GM18499 (cell line): Measurements from ENCODE around the gene ERP27.

Experiments used
- ATAC-seq: cut with Tn5 transposase; IDR thresholded peaks from one replicate; pipeline ENCODE4 v1.9.1; 2021; ENCODE audit warnings: moderate number of reproducible peaks; ENCODE audit not compliant: insufficient read depth, unreplicated experiment

Gene ERP27

DNA sequence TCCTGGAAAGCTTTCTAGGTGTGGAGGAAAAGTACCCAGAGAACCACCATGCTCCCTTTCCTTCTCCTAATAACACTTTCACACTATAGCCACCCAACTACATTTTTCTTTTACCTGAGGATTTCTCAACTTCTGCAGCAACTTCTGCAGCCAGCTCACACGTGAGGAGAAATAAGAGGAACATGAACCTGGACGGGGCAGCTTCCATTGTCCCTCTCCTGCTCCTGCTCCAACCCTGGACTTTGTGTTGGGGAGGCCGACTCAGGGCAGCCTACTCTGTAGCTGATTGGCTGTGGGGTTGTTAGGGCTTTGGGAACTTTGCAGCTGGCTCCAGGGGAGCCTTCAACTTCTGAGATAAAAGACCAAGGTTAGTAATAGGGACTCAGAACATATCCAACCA lies at the start of gene ERP27:
Gene ERP27 (minus strand): TSS at position 237 of the 400 bp plus-strand sequence. CDS start 29 bp downstream, at position 208.
- no peak for ATAC-seq

DNA sequence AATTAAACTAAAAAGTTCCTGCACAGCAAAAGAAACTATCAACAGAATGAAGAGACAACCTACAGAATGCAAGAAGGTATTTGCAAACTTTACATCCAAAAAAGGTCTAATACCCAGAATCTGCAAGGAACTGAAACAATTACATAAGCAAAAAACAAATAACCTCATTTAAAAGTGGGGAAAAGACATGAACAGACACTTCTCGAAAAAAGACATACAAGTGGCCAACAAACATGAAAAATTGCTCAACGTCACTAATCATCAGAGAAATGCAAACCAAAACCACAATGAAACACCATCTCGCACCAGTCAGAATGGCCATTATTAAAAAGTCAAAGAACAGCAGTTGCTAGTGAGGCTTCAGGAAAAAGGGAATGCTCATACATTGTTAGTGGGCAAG lies 49.7 kb upstream of the ERP27 start:
- ATAC-seq, result no peak

DNA sequence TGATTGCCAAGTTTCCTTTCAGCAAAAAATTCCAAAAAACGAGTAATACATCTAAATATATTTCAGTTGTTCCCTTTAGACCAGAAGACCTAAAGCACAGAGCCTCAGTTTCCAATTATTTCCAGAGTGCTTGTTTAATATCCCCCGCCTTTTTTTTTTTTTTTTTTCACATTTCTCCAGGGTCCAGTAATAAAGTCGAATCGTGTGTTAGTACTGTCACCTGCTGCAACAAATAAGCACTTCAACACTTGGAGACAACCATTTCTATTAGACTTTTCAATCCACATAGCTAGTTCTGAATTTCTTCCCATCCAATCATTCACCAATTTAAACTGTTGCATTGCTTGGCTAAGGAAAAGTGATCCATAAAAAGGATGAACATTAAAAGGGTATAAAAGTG lies 48.1 kb upstream of the ERP27 start:
- ATAC-seq, result no peak

DNA sequence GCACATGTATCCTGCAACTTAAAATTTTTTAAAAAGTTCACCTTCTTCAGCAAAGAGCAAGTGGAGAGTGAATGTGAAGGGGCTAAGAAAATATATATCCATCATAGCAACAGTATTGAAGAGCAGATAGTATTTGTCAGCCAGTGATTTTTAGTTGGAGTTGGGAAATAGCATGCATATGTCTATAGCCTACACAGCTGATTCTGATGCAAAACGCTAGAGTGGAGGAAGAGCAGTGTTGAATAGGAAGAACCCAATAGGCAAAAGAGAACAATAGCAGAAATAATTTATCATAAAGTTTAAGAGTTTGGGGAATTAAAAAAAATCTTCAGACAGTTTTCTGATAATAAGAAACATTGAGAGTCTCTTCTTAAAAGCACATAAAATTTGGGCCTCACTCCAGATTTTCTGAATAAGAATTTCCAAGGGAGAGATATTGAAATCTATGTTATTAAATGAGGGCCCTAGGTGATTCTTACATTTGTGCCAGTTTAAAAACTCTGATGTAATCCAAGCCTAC lies 46.5 kb upstream of the ERP27 start:
- ATAC-seq, result no peak

DNA sequence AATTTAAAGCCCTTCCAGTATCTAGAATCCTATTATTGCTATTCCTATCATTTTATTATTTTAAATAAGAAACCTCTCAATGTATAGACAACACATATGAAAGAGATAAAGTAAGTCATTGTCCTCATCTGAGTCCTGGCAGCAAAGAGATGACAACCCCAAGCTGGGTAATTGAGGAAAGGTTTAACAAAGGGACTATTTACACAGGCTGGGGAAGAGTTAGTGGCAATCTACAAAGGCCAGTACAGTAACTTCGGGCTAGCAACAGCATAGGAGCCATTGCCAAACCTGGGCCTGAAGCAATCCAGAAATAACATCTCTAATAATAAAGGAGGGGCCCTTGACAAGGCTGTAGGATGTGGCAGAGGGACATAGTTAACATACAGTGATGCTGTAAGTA lies 45.7 kb upstream of the ERP27 start:
- no peak for ATAC-seq

DNA sequence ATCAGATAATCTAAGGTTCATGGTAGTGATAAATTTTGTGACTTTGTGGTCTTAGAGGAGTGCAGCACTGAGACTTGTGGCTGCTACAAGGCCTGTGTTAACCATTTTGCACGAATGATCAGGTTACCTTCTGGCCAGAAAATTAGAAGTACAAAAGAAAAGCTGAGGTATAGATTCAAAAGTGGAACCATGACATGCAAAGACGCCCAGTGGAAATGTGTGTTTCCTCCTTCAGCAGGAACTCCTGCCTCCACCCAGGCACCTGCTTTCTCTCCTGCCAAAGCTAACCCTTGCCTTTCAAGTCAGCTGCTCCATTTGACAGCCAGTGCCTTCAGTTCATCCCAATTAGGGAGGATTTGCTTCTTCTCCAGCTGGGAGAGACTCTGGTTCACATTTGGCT lies 44.7 kb upstream of the ERP27 start:
- no peak for ATAC-seq

DNA sequence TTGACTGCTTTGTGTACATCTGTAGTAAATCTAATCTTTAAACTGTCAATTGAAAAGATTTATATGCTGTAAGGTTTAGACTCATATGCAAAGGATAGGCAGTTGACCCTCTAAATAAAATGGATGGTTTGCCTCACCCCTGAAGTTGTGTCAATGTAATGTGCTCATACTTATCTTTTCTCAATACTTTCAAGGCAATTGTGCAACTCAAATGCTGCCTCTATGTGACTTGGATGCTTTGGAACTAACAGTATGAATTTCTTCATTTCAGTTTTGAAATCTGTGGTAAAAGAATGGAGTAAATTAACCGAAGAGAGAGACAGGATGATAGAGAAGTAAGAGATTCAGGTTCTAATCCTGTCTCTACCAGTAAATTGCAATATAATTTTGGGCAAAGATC lies 44.2 kb upstream of the ERP27 start:
- no peak for ATAC-seq

DNA sequence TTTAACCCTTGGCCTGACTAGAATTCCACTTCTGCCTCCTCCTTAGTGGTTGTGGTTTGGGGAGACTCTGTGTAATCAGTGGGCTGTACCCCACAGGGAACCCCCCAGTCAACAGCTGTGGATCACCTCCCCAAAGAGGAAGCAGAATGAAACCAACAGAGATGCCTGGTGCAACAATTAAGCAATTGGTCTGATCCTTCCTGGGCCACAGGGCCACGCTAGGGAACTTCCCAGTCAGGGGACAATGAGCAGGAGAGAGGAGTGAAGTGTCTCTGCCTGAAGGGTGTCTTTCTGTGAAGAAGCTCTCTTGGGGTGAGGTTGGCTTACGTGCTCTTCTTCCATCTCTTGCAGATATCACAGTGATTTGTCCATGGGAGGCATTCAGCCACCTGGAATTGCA lies 42.7 kb upstream of the ERP27 start:
- ATAC-seq, result no peak

DNA sequence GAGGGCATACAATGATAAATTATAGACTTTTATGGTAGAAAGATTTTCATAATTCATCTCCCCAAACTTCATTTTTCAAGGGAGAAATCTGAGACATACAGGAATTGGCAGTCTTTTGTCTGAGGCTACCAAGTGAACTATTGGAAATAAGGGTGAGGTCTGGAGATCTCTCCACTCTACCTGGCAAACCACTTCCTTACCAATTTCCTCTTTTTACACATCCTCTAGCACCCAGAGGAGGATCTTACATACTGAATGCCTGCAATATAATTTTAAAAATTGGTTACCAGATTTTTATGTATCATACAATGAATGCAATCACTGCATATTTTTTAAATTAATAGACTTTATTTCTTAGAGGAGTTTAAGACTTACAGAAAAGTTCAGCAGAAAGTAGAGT lies 41.1 kb upstream of the ERP27 start:
- ATAC-seq, result no peak

DNA sequence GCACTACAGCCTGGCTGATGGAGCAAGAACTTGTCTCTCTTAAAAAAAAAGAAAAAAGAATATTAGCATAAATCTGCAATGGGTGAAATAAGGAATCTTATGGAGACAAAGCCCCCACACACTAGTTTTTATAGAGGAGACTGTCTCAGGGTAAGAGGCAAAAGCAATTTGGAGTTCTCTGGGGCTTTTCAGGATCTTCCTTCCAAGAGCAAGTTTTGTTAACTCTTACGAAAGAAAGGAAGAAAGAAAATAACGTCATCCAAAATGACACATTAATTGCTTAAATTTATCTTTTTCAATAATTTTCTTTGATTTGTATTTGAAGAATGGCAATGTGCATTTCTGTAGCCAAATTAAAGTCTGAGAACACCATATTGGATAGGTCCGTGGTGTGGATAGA lies 38.3 kb upstream of the ERP27 start:
- no peak for ATAC-seq

DNA sequence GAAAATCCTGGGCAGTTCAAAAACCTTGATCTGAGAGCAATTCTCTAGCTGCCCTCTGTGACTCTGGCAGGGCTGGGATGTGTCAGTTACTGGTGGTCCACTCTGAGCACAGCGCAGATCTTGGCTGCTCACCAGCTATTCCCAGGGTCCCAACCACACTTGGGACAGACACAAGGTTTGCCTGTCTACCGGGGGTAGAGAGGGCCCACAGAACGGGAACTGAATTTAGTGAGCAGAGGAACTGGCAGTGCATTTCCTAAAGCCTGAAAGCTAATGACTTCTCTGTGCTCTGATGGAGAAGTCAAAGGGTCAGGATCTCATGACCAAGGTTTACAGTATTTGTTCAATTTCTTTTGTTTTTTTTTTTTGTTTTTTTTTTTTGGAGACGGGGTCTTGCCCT lies 37.1 kb upstream of the ERP27 start:
- ATAC-seq, result no peak

DNA sequence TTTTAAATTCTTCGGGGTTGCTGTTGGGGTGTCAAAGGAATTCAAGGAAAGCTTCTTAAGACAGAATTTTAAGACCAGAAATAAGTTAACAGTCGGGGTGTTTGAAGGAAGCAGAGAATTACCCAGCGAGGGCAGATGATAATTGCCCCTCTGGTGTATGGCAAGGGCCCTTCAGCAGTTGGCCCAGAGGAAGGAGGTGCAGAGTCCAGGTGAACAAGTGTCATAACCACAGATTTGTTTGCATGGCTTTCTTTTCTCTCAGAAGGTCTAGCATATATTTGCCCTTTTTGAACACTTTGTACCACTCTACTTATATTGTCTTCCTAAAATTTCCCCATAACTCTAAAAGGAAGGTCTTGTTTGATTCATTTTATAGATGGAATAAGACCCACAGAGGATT lies 36.3 kb upstream of the ERP27 start:
- ATAC-seq, result no peak

DNA sequence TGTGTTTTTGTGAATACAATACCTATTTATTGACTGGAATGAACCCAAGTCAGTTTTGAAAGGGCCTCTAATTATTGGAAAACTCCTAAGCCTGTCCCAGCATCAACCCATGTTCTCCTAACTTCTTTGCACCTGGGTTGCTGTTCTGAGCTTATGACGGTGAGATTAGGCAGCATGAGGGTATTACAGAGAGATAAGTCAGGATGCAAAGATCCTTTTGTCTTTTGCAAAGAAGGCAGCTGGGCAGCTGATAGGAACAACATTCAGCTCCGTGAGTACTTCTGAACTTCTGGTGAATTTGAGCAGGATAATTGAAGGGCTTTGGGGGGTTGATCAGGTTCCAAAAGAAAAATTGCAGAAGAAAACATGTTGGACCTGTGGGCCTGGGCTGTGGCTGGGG lies 34.5 kb upstream of the ERP27 start, which contains the start of gene PDE6H:
Gene PDE6H (plus strand): TSS at position 227 of the 400 bp plus-strand sequence. CDS start 4,971 bp downstream, outside the sequence.
- no peak for ATAC-seq

DNA sequence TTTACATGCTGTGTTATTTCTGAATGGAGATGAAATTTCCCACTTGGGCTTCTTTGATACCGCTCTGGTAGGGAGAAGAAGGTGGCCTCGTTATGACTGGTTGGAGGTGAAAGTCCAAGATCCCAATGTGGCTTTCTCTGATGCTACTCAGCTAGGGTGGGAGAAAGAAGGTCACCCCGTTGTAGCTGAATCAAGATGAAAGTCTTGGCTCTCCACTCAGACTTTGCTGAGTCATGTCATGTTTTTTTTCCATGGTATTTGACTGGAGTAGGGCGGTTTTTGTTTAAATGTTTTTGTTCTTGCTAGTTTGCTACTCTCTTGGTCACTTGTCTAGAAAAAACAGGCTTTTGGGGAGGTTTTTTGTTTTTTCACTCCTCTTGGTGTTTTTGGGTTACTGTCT lies 32.1 kb upstream of the ERP27 start:
- no peak for ATAC-seq

DNA sequence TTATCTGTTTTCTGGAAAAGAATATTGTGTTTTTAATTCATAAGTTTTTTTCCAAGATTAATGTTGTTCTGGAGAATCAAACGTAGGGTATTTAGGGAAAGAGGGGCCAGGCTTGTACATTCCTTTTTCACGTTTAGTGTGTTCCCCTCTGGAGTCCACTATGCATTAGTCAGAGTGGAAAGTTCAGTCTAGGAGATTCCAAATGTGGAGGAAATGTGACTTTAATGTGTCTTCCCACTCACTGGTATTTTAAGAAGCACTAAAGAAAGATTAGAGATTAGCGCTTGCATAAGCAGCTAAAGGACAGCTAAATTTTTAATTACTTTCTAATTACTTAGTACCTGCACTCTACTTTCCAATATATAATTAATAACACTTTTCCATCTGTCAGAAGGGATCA lies 30.1 kb upstream of the ERP27 start:
- ATAC-seq, result no peak

DNA sequence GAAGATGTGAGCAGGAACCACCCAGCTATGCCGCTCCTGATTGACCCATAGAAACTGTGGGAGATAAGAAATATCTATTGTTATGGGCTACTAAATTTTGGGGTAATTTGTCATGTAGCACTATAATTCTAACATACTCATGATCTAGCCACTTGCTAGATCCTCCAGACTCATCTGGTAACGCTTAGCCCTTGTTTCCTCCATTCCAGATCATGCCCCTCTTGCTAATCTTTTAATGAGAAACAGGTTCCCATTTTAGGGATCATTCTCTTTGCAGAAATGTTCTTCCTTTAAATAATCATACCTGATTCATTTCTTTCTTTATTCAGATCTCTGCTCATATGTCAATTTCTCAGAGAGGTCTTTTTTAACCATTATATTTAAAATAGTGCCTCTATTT lies 26.9 kb upstream of the ERP27 start:
- no peak for ATAC-seq

DNA sequence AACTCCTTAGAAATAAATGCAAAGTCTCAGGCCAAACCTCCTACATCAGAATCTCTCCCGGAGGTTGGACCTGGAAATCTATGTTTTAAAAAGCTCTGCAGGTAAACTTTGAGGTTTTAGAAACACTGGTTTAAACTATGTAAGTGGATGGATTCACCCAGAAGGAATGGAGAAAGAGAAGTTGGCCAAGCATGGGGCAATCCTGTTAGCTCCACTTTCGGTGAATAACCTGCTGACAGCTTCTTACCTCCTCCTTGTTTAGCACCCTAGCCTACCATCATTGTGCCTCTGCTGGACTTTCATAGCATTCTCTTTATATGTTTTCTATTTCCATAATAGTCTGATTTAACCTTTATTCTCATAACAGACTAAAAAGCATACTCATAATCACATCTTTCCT lies 26.1 kb upstream of the ERP27 start:
- ATAC-seq, result no peak

DNA sequence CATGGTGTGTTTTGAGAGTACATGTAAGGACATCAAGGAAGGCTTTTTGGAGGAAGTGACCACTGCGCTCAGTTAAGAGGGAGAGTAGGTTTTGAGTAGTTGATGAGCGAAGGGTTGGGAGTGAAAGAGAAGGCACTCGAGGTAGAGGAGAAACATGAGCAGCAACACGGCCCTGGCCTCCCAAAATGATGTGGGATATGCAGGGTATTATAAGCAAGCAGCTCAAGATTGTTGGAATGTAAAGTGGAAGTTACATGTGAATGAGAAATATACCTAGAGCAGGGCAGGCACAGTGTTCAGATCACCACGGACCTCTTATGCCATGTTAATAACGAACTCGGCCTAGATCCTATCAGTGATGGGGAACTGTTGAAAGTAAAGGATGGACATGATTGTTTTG lies 25.2 kb upstream of the ERP27 start:
- ATAC-seq, result no peak

DNA sequence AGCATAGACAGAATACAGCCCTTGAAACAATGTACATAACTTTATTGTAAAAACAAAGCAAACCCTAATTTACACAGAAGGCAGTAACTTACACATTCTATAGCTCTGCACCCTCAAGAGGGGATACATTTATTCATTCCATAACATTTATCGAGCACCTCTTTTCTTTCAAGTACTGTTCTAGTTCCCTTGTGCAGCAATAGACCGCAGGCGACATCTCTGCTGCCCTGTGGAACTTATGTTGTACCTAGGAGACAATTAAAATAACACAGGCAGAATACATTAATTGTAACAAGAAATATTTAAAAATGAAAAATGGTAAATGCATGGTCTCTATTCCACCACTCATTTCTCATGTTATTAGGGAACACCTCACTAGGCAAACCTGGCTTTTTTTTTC lies 24.5 kb upstream of the ERP27 start:
- ATAC-seq, result no peak

DNA sequence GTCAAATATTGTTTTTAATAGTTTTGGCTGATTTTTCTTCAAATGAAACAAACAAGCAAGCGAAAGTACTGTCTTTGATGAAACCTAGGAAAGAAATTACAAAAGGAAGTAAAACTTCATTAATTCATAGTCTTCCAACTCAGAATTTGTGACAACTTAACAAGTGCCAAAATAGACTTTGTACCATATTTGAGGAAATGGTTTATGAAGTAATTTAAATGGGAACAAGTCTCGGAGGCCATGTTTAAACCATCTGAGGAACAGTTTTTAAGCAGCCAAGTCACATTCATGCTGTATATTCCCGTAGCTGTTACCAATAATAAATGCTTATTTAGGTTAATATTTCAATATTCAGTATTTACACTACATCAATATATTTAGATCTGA lies 23.8 kb upstream of the ERP27 start:
- no peak for ATAC-seq

DNA sequence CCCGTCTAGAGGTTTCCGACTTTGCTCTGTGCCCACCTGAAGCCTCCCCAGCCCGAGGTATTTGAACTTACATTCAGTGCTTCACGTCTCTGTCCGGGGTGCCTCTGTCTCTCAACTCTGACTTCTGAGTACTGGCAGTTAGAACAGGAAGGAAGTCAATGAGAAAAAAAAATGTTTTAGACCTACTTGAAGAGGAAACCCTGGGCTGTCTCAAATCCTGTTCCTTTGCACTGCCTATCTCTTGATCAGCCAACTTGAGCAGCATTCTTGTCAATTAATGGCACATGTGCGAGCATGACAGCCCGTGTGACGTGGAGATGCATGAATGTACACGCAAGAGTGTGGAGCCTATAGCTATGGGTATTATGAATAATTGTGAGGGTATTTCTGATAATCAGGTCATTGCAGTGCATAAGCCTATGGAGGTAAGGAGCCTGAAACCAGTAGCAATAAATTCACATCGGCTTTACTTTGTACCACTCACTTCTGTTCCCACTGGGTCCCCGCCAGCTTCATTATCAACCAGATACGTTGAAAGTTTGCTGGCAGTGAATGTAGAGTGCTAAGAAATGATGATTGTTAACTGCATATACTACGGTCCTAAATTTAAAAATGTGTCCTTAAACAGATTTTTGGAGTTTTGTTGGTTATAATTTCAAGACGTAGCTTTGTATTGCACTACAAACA lies 23.3 kb upstream of the ERP27 start, which contains the start of gene ARHGDIB:
Gene ARHGDIB (minus strand): TSS at position 136 of the 687 bp plus-strand sequence. CDS start 10,889 bp downstream, outside the sequence.
- peak; percentile 52 for ATAC-seq
